ENCODE data around the gene LONP2.

The LONP2 gene

DNA sequence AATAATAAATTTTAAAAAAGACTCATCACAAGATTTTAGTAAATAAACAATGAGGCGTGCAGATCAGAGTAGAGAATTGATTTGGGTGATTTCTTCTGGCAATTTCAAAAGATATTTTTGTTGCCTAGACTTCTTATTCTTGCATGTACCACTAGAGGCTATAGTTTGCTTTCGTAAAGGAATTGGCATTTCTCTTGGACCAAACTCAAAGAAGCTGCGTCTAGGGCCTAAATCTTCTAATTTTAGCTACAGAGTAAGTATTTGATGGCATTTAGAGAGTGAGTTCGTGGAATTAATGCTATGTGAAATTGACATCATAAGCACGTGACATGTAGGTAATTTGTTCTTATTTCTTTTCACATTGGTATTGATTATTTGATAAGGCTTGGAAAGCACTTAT is 27.6 kb downstream of the LONP2 start:
- DNase-seq (ENCODE audit: low read depth in 2 of 2) = peak; percentile 25 to 49
- TF ChIP-seq CTCF (IDR thresholded peaks at IDR 0.05; ENCODE audit: low read depth, low read length) = no peak

GRCh38 chr16:48272837-48273421 is 28.8 kb downstream of the LONP2 start:
- no peak for TF ChIP-seq CTCF (IDR thresholded peaks at IDR 0.05; ENCODE audit: low read depth, low read length)
- H3K4me3 ChIP-seq (replicated peaks in 1 of 2; ENCODE audit: low read depth in 2 of 2, low read length in 2 of 2) = no peak overlapping the region
- DNase-seq (ENCODE audit: low read depth in 2 of 2) = no peak

More for the DNA sequence above, 27.6 kb downstream of the LONP2 start:
- no peak overlapping the region for H3K4me3 ChIP-seq (replicated peaks in 1 of 2; ENCODE audit: low read depth in 2 of 2, low read length in 2 of 2)

- TF ChIP-seq CTCF (IDR thresholded peaks at IDR 0.05; ENCODE audit: low read depth, low read length) = no peak
- no peak for DNase-seq (ENCODE audit: low read depth in 2 of 2)
- H3K4me3 ChIP-seq (replicated peaks in 1 of 2; ENCODE audit: low read depth in 2 of 2, low read length in 2 of 2) = no peak overlapping the region
These were observed 30.4 kb downstream of the LONP2 start for GRCh38 chr16:48274476-48274875.

DNA sequence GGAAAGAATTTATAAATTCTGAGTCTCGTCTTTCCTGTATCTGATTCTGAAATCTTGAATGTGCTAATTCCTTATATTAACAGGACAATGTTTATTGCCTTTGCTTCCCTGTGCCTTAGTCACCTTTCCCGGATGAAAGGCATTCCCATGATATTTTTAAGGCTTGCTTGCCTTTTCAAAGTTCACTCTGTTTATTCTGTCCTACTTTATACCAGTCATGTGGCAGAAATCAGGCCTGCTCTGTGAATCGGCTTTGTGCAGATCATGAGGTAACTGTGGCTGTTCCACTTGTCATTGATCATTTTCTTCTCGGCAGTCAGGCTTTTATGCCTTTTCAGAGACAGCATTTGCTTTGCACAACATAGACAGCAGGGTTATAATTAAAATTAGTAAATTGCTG is 32.0 kb downstream of the LONP2 start:
- no peak for DNase-seq (ENCODE audit: low read depth in 2 of 2)
- TF ChIP-seq CTCF (IDR thresholded peaks at IDR 0.05; ENCODE audit: low read depth, low read length) = no peak

DNA sequence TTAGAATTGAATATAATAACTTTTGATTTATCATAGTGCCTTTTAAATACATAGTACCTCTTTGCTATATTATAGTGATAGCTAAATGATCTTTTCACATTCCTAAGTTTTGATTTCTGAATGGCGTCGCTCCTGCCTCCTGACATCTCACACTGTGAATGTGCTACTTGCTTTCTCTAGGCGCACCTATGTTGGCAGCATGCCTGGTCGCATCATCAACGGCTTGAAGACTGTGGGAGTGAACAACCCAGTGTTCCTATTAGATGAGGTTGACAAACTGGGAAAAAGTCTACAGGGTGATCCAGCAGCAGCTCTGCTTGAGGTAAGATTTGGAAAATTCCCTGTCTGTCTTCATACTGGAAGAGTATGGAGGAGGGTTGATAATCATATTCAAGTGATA is 33.1 kb downstream of the LONP2 start:
- TF ChIP-seq CTCF (IDR thresholded peaks at IDR 0.05; ENCODE audit: low read depth, low read length) = no peak

More for the DNA sequence above, 32.0 kb downstream of the LONP2 start:
- H3K4me3 ChIP-seq (replicated peaks in 1 of 2; ENCODE audit: low read depth in 2 of 2, low read length in 2 of 2) = no peak overlapping the region

GRCh38 chr16:48279199-48279598 is 35.1 kb downstream of the LONP2 start:
- DNase-seq (ENCODE audit: low read depth in 2 of 2) = no peak
- no peak overlapping the region for H3K4me3 ChIP-seq (replicated peaks in 1 of 2; ENCODE audit: low read depth in 2 of 2, low read length in 2 of 2)
- TF ChIP-seq CTCF (IDR thresholded peaks at IDR 0.05; ENCODE audit: low read depth, low read length) = no peak

More for the DNA sequence above, 33.1 kb downstream of the LONP2 start:
- no peak overlapping the region for H3K4me3 ChIP-seq (replicated peaks in 1 of 2; ENCODE audit: low read depth in 2 of 2, low read length in 2 of 2)
- DNase-seq (ENCODE audit: low read depth in 2 of 2) = no peak

DNA sequence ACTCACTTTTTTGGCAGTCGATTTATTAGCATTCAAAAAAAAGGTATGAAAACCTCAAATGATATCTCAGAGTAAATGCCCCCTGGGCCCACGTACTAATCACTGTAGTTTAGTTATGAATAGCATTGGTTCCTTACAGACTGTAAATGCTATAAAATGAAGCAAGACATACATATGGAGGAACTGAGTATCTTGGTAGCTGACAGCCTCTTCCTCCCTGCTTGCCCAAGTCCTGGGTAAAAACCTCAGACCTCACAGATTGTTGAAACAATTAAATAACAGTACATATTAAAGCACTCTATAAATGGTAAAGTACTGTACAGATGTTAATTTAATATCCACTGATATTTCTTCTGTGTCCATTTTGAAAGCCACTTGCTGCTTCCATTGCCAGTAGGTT is 36.4 kb downstream of the LONP2 start:
- TF ChIP-seq CTCF (IDR thresholded peaks at IDR 0.05; ENCODE audit: low read depth, low read length) = no peak
- no peak overlapping the region for H3K4me3 ChIP-seq (replicated peaks in 1 of 2; ENCODE audit: low read depth in 2 of 2, low read length in 2 of 2)
- no peak for DNase-seq (ENCODE audit: low read depth in 2 of 2)

All from cardiac fibroblast (primary cell).